T-cell (primary cell): ENCODE data around the gene KIAA0513. TPM values are rescaled to one million over a fixed set of nuclear protein-coding genes. Genes with fewer than 3 reads are reported as not detected.

Source experiments
- ATAC-seq, 4 experiments: fragments of 200-7000 bp in 3 of 4; fragments of 150-1000 bp in 1 of 4; cut with Tn5 transposase; replicated peaks in 1 of 4; 1 replicate in 3 of 4; 2 replicates in 1 of 4; pipeline ENCODE4 v1.10.0; 2021; ENCODE audit warnings: moderate library complexity in 3 of 4, mild to moderate bottlenecking in 2 of 4, moderate number of reproducible peaks in 1 of 4
- CTCF ChIA-PET, 2 donors: fragments of 300-600 bp; sonication (Branson Sonifier 250); formaldehyde crosslinking; loops; one replicate each; lab custom pipeline; 2022; ENCODE audit warnings: antibody characterized with exemption in 2 of 2; lab: Charles Lee
- POLR2A ChIA-PET, 2 donors: fragments of 300-600 bp; sonication (Branson Sonifier 250); formaldehyde crosslinking; loops; one replicate each; lab custom pipeline; 2022; ENCODE audit warnings: antibody characterized with exemption in 2 of 2; lab: Charles Lee
- DNase-seq, 35 experiments: peaks; one replicate each; pipeline versions ENCODE4 v3.0.0 to v3.0.0-alpha.2; 2013 to 2023
- H3K27ac ChIP-seq: one replicate; pipeline ENCODE4 v1.5.1; 2013; ENCODE audit warnings: low read length
- H3K27me3 ChIP-seq, 2 experiments: replicated peaks in 1 of 2; 1 replicate in 1 of 2; 2 replicates in 1 of 2; pipeline versions ENCODE4 v1.6.1 to v1.7.0; 2013; ENCODE audit warnings: low read length in 1 of 2, mixed read lengths in 1 of 2; ENCODE audit not compliant: control insufficient read depth in 2 of 2, insufficient read depth in 2 of 2; ENCODE audit errors: extremely low read depth in 1 of 2
- H3K36me3 ChIP-seq, 2 donors: 1 replicate in 1 of 2; 2 replicates in 1 of 2; pipeline versions ENCODE4 v1.6.1 to v1.7.0; 2013; ENCODE audit warnings: low read length in 1 of 2; ENCODE audit not compliant: control insufficient read depth in 2 of 2, insufficient read depth in 1 of 2; ENCODE audit errors: extremely low read depth in 1 of 2
- H3K4me1 ChIP-seq, 2 experiments: 1 replicate in 1 of 2; 2 replicates in 1 of 2; pipeline versions ENCODE4 v1.6.1 to v1.7.0; 2013; ENCODE audit warnings: low read length in 2 of 2, mixed read lengths in 1 of 2; ENCODE audit not compliant: insufficient read depth in 2 of 2, control insufficient read depth in 1 of 2; ENCODE audit errors: extremely low read depth in 1 of 2
- H3K4me3 ChIP-seq, 2 donors: 1 replicate in 1 of 2; 2 replicates in 1 of 2; pipeline versions ENCODE4 v1.5.1 to v1.7.0; 2013; ENCODE audit warnings: mild to moderate bottlenecking in 2 of 2, low read length in 1 of 2, moderate library complexity in 1 of 2; ENCODE audit not compliant: control insufficient read depth in 1 of 2; ENCODE audit errors: extremely low read depth in 1 of 2
- H3K9me3 ChIP-seq: 2 replicates; pipeline ENCODE4 v1.7.0; 2013
- H3K27ac Mint-ChIP-seq, 2 donors: one replicate each; pipeline ENCODE4 v1.8.0; 2020 to 2021; ENCODE audit warnings: mild to moderate bottlenecking in 2 of 2, mixed read lengths in 2 of 2
- H3K27me3 Mint-ChIP-seq, 2 donors: one replicate each; pipeline ENCODE4 v1.8.0; 2021 to 2022; ENCODE audit warnings: mixed read lengths in 2 of 2
- H3K36me3 Mint-ChIP-seq: one replicate; pipeline ENCODE4 v1.8.0; 2021; ENCODE audit warnings: mixed read lengths
- H3K4me1 Mint-ChIP-seq, 3 donors: one replicate each; pipeline ENCODE4 v1.8.0; 2020 to 2022; ENCODE audit warnings: mixed read lengths in 3 of 3, mild to moderate bottlenecking in 1 of 3
- H3K4me3 Mint-ChIP-seq, 3 donors: one replicate each; pipeline ENCODE4 v1.8.0; 2020 to 2022; ENCODE audit warnings: mild to moderate bottlenecking in 3 of 3, mixed read lengths in 3 of 3, moderate library complexity in 3 of 3
- H3K9me3 Mint-ChIP-seq, 3 donors: one replicate each; pipeline ENCODE4 v1.8.0; 2020 to 2022; ENCODE audit warnings: mixed read lengths in 3 of 3
- WGBS: methylation state at CpG from one replicate; pipeline ENCODE4 v1.1.5; 2013; ENCODE audit warnings: missing lambda C conversion rate; ENCODE audit not compliant: insufficient coverage; 5-methylcytosine and 5-hydroxymethylcytosine counted together
- total RNA-seq, 35 experiments: library from RNA in 6 of 35; stranded (reverse) in 6 of 35; fragments of 120-200 nt in 1 of 35; gene quantifications; one replicate each; pipeline versions ENCODE4 v1.2.1 to v1.2.4 and lab custom pipeline; 2013 to 2026

Gene KIAA0513
- total RNA-seq, 5 donors from 2014 or later (not counting 1 experiment from before 2014, with no cell fraction given): 9.2 to 19.7 (median 17.2) TPM

DNA sequence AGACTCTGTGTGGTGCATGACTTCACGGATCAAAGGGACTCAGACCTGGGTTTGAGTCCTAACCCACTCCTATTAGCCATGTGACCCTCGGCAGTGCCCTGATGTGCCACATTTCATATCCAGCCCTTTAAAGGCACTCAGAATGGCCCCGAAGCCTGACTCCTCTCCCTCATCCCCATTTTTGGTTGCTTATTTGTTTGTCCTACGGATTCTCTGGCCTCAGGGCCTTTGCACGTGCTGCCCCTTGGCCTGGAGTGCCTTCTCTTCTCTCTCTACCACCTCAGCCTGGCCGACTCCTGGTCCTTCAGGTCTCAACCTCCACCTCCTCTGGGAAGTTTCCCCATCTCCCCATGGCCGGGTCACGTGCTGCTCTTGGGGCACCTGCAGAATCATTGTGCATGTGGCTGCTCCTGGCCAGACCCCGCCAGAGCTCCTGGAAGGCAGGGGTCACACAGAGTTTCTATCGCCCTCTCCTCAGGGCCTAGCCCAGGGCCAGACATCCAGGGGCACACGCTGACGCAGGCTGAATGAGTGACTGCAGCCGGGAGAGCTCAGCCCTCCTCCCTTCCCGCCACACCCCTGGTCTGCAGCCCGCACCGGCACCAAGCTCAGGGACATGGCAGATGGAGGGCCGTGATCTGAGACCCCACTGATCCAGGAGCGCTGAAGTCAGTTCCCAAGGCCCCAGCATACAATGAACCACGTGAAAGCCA is 106.6 kb downstream of the KIAA0513 start:
- POLR2A ChIA-PET: no interaction called here

DNA sequence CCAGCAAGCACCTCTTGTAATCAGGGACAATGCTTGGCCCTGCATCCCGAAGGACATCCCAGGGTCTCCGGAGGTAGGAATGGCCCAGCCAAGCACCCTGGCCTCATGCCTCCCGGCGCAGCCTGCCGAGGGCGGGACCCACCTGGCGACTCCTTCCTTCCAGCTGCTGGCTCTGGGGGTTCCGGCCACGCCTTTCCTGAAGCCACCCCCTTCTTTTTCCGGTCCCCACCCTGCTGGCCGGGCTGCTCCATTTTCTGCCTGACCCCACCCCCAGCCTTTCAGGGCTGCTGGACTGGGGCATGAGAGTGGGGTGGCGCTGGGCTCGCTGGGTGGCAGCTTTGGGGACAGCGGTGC is 107.2 kb downstream of the KIAA0513 start:
- ATAC-seq (no peak), DNase-seq (no peak)
- CTCF ChIA-PET: no interaction called here
- Mint-ChIP-seq H3K27me3 (peaks cover 27 to 30% of the 10 kb centered on the region in 2 donors), H3K4me3 (no peak overlapping the region), H3K27ac (no peak overlapping the region), H3K9me3 (no peaks in the 10 kb centered on the region), H3K4me1 (peaks cover 4 to 13% (median 13%) of the 10 kb centered on the region in 3 donors), H3K36me3 (no peaks in the 10 kb centered on the region)
- POLR2A ChIA-PET: no interaction called here
- 57% methylated on average over 7 of the region's 14 CpGs for WGBS
- Histone ChIP-seq H3K9me3 (no peaks in the 10 kb centered on the region), H3K27ac (no peak overlapping the region), H3K27me3 (peaks cover 0 to 57% of the 10 kb centered on the region in 2 experiments), H3K4me1 (peaks cover 0 to 18% of the 10 kb centered on the region in 2 experiments), H3K36me3 (no peaks in the 10 kb centered on the region), H3K4me3 (no peak overlapping the region)

More for the DNA sequence above, 106.6 kb downstream of the KIAA0513 start:
- CTCF ChIA-PET: no interaction called here
- H3K4me3 Mint-ChIP-seq: no peak overlapping the region
- Histone ChIP-seq H3K27me3 (peaks cover 0 to 53% of the 10 kb centered on the region in 2 experiments), H3K4me3 (no peak overlapping the region), H3K4me1 (peaks cover 0 to 18% of the 10 kb centered on the region in 2 experiments), H3K9me3 (no peaks in the 10 kb centered on the region), H3K27ac (no peak overlapping the region), H3K36me3 (no peaks in the 10 kb centered on the region)
- H3K27me3 Mint-ChIP-seq: peaks cover 22 to 25% of the 10 kb centered on the region in 2 donors
- no peak for ATAC-seq
- no peak overlapping the region for H3K27ac Mint-ChIP-seq
- H3K4me1 Mint-ChIP-seq: peaks cover 4 to 13% (median 13%) of the 10 kb centered on the region in 3 donors
- H3K9me3 Mint-ChIP-seq: no peaks in the 10 kb centered on the region
- WGBS: 83% methylated on average over 17 of the region's 19 CpGs
- DNase-seq: no peak
- H3K36me3 Mint-ChIP-seq: no peaks in the 10 kb centered on the region

DNA sequence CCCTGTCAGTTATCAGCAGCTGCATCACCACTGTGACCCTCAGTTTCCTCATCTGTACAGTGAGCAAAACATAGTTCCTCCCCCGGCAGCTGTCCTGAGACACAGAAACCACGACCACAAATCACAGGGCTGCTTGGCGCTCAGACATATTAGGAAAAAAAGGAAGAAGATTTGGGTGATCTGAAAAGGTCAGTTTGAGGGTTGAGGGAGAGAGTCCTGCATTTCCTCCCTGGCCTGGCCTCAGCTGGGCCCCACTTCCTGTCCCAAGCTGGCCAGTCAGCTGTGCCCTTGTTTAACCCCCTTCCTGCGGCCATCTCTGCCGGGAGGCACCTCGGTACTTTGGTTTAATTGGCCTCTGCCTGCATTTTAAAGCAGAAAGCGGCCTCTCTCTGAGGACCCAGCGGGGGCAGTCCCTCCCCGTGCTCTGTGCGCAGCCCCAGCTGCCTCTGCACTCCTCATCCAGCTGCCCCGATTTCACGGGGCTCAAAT is 108.7 kb downstream of the KIAA0513 start:
- no peak overlapping the region for H3K4me3 ChIP-seq
- Mint-ChIP-seq H3K27ac (no peak overlapping the region), H3K4me1 (peaks cover 4 to 13% (median 13%) of the 10 kb centered on the region in 3 donors), H3K4me3 (no peak overlapping the region), H3K9me3 (no peaks in the 10 kb centered on the region), H3K27me3 (peaks cover 28 to 31% of the 10 kb centered on the region in 2 donors), H3K36me3 (no peaks in the 10 kb centered on the region)
- no peak for DNase-seq
- ChIA-PET POLR2A (no interaction called here), CTCF (no interaction called here)
- peaks cover 0 to 18% of the 10 kb centered on the region in 2 experiments for H3K4me1 ChIP-seq
- peaks cover 0 to 59% of the 10 kb centered on the region in 2 experiments for H3K27me3 ChIP-seq
- no peaks in the 10 kb centered on the region for H3K36me3 ChIP-seq
- H3K9me3 ChIP-seq: no peaks in the 10 kb centered on the region
- H3K27ac ChIP-seq: no peak overlapping the region
- ATAC-seq: no peak
- 32% methylated on average over 9 of the region's 12 CpGs for WGBS

- H3K27me3 ChIP-seq: peaks cover 0 to 63% of the 10 kb centered on the region in 2 experiments
- DNase-seq: no peak
- H3K9me3 ChIP-seq: no peaks in the 10 kb centered on the region
- WGBS: 77% methylated on average over 17 of the region's 17 CpGs
- Mint-ChIP-seq H3K27ac (no peak overlapping the region), H3K4me1 (peaks cover 4 to 13% (median 13%) of the 10 kb centered on the region in 3 donors), H3K27me3 (peaks cover 28 to 36% of the 10 kb centered on the region in 2 donors), H3K9me3 (no peaks in the 10 kb centered on the region), H3K4me3 (no peak overlapping the region), H3K36me3 (no peaks in the 10 kb centered on the region)
- no peak overlapping the region for H3K27ac ChIP-seq
- peaks cover 0 to 18% of the 10 kb centered on the region in 2 experiments for H3K4me1 ChIP-seq
- no peaks in the 10 kb centered on the region for H3K36me3 ChIP-seq
- CTCF ChIA-PET: no interaction called here
- H3K4me3 ChIP-seq: no peak overlapping the region
- no peak for ATAC-seq
- POLR2A ChIA-PET: no interaction called here
Observed at GRCh38 chr16:85136702-85137322, 109.2 kb downstream of the KIAA0513 start.

- no peak overlapping the region for H3K4me3 ChIP-seq
- Mint-ChIP-seq H3K4me3 (peak overlapping the region in 1 of 3 donors; percentile 61), H3K27me3 (peaks cover 28 to 37% of the 10 kb centered on the region in 2 donors), H3K36me3 (no peaks in the 10 kb centered on the region), H3K4me1 (peaks cover 4 to 13% (median 13%) of the 10 kb centered on the region in 3 donors), H3K27ac (no peak overlapping the region), H3K9me3 (no peaks in the 10 kb centered on the region)
- no peaks in the 10 kb centered on the region for H3K9me3 ChIP-seq
- DNase-seq (no peak), ATAC-seq (no peak)
- H3K4me1 ChIP-seq: peaks cover 0 to 18% of the 10 kb centered on the region in 2 experiments
- H3K27ac ChIP-seq: no peak overlapping the region
- 10% methylated on average over 25 of the region's 29 CpGs for WGBS
- peaks cover 0 to 69% of the 10 kb centered on the region in 2 experiments for H3K27me3 ChIP-seq
- POLR2A ChIA-PET: no interaction called here
- H3K36me3 ChIP-seq: no peaks in the 10 kb centered on the region
- CTCF ChIA-PET: no interaction called here
Observed at GRCh38 chr16:85137323-85138072, 109.9 kb downstream of the KIAA0513 start.
